ENCODE measurements around the gene OR56A5.

- no peak for TF ChIP-seq POLR2AphosphoS5 (IDR thresholded peaks at IDR 0.05)
- TF ChIP-seq, protein P1, sequence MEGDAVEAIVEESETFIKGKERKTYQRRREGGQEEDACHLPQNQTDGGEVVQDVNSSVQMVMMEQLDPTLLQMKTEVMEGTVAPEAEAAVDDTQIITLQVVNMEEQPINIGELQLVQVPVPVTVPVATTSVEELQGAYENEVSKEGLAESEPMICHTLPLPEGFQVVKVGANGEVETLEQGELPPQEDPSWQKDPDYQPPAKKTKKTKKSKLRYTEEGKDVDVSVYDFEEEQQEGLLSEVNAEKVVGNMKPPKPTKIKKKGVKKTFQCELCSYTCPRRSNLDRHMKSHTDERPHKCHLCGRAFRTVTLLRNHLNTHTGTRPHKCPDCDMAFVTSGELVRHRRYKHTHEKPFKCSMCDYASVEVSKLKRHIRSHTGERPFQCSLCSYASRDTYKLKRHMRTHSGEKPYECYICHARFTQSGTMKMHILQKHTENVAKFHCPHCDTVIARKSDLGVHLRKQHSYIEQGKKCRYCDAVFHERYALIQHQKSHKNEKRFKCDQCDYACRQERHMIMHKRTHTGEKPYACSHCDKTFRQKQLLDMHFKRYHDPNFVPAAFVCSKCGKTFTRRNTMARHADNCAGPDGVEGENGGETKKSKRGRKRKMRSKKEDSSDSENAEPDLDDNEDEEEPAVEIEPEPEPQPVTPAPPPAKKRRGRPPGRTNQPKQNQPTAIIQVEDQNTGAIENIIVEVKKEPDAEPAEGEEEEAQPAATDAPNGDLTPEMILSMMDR (IDR thresholded peaks at IDR 0.05) = no peak
- no peak for TF ChIP-seq POLR2A (IDR thresholded peaks at IDR 0.05)
These were observed 38.6 kb upstream of the OR56A5 start, which contains the start of gene OR56A4 for GRCh38 chr11:6006846-6007245.
